ENCODE results near the gene NSMF.

GRCh38 chr9:137491735-137492432 lies 32.8 kb upstream of the NSMF start:
- no peak for TF ChIP-seq CTCF (IDR thresholded peaks at IDR 0.05)
- no peak for TF ChIP-seq EZH2 (IDR thresholded peaks at IDR 0.05; ENCODE audit: borderline replicate concordance, insufficient read depth, low read depth, low read length, poor library complexity, severe bottlenecking)

Measured in B cell (primary cell).